Right renal pelvis (tissue), 4 donors: ENCODE results near the gene TWIST2. TPM values are rescaled to one million over a fixed set of nuclear protein-coding genes. Genes with fewer than 3 reads are reported as not detected.

Experiments used
- DNase-seq, 4 donors: peaks; one replicate each; pipeline ENCODE4 v3.0.0-alpha.2; 2013; ENCODE audit warnings: low read depth in 4 of 4, low spot score in 3 of 4, missing footprints in 1 of 4
- polyA plus RNA-seq, 4 donors: library from polyadenylated mRNA; unstranded; fragments of 120-200 nt; gene quantifications; one replicate each; pipeline ENCODE4 v1.2.1, GENCODE V29; 2013; ENCODE audit not compliant: insufficient read length in 4 of 4

The TWIST2 gene
- polyA plus RNA-seq, 4 donors = 4.2 to 8.5 (median 4.7) TPM

DNA sequence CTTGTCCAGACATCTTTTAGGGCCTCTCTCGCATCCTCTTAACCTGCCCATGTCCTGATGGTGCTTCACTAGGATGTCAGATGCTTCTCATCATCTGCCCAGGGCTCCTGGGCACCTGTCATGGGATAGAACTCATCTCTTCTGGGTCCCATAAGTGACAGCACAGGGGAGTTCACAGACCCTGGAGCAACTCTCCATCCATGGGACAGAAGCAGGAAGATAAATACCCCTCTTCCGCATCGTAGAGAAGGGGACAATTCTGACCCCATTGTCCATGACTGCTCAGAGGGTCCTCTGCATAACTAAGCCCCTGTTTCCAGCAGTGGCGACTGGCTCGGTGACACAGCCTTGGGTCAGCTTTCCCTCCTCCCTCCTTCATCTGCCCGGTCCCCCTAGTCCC, 82.3 kb downstream of the TWIST2 start:
- no peak for DNase-seq

DNA sequence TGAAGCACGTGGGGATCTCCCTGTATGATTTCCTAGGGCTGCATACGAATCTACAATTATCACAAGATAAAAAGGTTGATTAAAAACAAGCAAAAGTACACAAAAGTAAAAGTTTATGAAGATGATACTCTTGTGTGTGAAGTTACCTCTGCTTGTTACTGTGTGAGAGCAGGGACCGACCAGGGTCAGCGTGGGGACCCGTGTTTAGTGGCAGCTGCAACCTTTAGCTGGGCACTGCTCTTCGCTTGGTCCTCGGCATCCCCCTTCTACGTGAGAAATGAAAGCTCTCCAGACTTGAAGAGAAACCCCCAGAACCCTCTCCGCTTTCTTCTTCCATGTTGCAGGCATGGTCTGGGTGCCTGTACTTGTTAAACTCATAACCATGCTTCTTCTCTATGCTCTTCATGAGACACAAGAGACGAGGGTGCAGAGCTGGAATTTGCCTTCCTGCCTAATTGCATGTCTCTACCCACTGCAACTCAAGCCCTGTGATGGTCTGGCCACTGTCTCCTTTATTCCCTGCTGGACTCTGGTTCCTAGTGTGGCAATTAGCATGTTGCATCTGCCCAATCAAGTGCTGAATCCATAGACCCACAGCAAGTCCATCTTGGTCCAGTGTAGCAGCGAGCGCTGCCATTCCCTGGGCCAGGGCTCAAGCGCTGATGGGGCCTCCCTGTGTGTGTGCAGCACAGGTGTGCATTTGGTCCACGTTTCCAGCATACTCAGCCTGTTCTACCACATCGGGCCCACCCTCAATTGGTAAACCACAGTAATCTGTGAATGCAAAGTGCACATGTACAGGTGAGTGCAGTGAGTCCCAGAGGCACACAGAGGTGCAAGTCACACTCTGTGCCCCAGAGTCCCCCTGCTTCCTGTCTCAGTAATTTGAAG, 88.5 kb downstream of the TWIST2 start:
- no peak for DNase-seq

DNA sequence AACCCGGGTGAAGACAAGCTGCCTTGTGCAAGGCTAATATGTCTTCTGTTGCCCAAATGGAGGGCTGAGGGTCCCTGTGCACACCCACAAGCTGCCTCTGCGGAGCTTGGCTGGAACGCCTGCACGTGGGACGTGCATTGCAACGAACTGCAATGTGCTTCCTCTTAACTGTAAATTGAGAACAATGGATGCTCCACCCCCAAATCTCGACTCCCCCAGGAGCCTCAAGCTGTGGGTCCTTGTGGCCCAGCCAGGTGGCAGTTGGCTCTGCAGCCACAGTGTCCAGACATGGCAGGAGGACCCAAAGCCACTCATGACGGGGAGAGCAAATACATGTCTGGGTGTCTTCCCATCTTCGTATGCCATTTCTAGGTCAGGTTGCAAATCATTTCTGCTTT, 90.1 kb downstream of the TWIST2 start:
- DNase-seq = no peak

GRCh38 chr2:238938401-238939055, 90.6 kb downstream of the TWIST2 start:
- peak in 1 of 4 donors; percentile 24 for DNase-seq

DNA sequence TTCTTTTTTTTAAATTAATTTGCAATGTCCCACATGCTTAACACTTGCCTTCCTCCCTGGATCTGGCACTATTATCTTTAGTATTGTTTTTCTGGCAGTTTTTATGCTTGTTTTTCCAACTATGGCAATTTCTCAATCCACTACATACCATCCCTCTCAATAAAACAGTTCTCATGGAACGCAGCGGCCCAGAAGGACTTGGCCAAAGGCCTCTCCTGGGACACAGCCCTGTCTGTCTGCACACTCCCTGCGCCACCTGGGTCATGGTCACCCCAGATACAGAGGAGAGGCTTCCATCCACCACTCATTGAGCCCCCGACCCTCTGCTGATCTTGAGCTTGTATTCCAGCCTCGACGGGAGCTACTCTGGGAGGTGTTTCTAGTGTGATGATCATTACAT, 91.2 kb downstream of the TWIST2 start:
- DNase-seq = no peak

DNA sequence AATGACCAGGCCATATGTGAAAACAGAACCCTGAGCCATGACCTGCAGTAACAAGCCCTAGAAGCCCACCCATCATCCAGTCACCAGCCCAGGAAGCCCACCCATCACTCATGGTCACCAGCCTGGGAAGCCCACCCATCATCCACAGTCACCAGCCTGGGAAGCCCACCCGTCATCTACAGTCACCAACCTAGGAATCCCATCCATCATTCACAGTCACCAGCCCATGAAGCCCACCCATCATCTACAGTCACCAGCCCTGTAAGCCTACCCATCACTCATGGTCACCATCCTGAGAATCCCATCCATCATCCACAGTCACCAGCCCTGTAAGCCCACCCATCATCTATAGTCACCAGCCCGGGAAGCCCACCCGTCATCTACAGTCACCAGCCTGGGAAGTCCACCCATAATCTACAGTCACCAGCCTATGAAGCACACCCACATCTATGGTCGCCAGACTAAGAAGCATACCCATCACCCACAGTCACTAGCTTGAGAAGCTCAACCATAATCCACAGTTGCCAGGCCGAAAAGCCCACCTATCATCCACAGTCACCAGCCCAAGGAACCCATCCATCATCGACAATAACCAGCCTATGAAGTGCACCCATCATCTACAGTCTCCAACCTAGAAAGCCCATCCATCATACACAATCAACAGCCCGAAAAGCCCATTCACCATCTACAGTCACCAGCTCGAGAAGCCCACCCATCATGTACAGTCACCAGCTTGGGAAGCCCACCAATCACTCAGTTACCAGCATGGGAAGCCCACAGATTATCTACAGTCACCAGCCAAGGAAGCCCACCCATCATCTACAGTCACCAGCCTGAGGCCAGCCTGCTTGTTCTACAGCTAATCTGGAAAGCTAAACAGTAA, 91.9 kb downstream of the TWIST2 start:
- no peak for DNase-seq

- no peak for DNase-seq
These were observed 92.9 kb downstream of the TWIST2 start for GRCh38 chr2:238940806-238941205.

DNA sequence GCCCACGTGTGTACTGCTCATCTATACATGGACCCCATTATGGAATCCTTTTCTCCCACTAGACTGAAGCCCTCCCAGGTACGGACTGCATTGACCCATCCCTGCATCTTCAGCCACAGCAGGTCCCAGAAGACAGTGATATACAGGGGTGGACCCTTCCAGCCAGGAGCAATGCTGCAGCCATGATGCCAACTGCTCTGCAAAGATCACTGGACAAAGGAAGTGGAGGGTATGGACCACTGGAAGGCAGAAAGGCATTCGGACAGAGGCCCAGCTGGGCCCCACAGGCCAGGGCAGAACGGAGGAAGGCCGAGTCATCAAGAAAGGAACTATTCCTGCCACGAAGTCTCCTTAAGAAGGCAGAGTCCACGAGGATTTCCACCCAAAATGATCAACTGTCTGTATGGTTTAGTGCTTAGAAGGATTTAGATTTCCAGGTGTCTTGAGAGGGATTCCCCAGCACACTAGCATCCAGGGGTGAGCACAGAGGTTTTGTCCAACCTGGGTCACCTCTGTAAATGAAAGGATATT, 93.4 kb downstream of the TWIST2 start:
- DNase-seq = no peak

DNA sequence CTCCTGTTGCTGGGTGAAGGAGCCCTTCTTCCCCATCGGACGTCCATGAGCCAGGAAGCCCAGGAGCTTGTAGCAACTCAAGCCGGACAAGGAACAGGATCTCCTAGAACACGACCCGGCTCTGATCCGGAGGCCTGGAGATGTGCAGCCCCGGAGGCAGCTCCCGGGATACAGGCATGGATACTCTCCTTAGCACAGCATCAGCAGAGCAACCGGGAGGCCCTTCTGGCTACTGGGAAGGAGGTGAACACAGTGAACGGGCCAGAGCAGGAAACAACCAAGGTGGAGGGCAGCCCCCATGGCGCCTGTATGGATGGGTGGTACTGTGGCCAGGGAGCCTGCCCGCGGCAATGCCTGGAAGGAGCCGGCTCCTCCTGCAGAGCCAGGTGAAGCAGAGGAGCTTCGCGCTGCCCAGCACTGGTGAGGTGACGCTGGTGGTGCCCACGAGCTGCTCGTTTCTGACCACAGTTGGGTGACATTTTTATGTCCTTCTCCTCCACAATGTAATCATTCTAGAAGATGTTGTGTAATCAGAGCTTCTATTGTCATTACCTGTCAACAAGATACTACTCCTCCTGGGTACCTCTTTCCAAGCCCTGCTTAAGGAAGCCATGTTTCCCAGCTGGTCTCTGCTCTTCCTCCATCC, 94.3 kb downstream of the TWIST2 start:
- DNase-seq = no peak

DNA sequence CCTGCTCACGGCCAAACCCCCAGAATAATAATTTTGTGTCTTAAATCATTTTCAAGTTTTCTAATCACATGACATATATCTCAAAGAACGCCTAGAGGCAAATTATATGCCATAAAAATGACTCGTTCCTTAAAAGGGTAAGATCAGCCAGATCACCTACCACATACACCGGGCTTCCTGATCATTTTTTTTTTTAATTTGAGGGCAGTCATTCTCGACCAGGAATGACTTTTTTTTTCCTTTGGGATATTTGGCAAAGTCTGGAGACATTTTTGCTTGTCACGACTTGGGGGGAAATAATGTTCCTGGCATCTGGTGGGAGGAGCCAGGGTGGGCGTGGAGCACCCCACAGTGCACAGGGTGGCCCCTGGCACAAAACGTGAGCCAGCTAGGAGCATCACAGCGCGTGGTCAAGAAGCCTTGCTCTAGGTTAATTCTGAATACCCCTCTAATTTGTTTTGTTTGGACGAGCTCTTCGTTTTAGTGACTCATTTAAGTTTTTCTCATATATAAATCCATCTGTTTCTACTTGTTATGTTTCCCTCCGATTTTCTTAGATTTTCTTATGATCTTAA, 94.9 kb downstream of the TWIST2 start:
- no peak for DNase-seq

- no peak for DNase-seq
These were observed 95.6 kb downstream of the TWIST2 start for GRCh38 chr2:238943338-238944067.

GRCh38 chr2:238945433-238946150, 97.7 kb downstream of the TWIST2 start:
- DNase-seq = no peak

- no peak for DNase-seq
These were observed 98.7 kb downstream of the TWIST2 start for GRCh38 chr2:238946318-238947242.

DNA sequence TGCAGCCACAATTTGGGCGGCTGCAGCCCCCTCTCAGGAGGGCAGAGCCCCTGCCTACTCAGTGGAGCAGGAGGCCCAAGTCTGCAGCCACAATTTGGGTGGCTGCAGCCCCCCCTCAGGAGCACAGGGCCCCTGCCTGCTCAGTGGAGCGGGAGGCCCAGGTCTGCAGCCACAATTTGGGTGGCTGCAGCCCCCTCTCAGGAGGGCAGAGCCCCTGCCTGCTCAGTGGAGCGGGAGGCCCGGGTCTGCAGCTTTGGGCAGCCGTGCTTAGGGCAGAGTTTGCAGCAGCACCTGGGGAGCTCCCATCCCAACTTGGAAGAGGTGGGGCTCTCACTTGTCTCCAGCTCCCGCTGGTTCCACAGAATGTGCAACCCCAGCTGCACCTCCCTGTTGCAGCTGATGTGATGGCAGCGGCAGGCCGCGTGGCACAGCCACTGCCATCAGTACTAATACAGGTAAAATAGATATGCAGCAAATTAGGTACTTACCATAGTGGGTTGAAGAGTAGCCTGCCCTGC, 99.4 kb downstream of the TWIST2 start:
- no peak for DNase-seq

DNA sequence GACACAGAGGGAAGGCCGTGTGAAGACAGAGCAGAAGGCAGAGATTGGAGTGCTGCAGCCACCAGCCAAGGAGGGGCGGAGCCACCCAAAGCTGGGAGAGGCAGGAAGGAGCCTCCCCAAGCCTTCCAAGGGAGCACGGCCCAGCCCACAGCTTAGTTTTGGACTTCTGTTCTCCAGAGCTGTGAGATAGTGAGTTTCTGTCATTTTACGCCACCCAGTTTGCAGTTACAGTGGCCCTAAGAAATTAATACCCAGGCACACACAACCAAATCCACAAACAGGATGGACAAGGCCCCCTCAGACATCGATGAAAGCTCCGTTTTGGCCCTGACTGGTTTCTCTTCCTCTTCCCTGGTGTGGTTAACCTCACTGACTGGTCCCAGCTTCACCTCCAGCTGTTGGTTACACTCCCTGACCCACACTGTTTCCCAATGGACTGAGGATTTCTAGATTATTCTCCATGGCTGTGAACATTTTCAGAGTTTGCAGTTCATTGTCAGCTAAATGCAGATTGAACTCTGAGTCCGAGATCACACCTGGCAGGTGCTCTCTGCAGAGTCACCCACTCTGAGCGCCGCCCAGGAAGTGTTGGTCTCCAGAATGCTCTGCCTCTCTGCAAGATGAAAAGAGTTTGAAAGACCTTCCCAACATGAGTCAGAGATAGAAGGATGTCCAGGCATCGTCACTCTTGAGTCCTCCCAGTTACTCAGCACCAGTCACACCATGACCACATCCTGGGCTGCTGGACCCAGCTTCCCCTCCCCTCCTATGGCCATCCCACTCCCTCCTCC, 100.2 kb downstream of the TWIST2 start:
- no peak for DNase-seq
